Lung (tissue), 12 donors: ENCODE results near the gene TTLL5. TPM values are rescaled to one million over a fixed set of nuclear protein-coding genes. Genes with fewer than 3 reads are reported as not detected.

Experiments used
- ATAC-seq: fragments of 200-7000 bp; cut with Tn5 transposase; one replicate; pipeline ENCODE4 v1.9.1; 2020; ENCODE audit warnings: moderate number of reproducible peaks; ENCODE audit not compliant: insufficient read depth, low FRiP score
- DNase-seq, 3 donors: peaks; one replicate each; pipeline ENCODE4 v3.0.0-alpha.2; 2013 to 2017
- H3K27ac ChIP-seq, 2 donors: one replicate each; pipeline ENCODE4 v1.5.1; 2013; ENCODE audit warnings: mild to moderate bottlenecking in 2 of 2, moderate library complexity in 2 of 2, control low read depth in 1 of 2, inconsistent platforms in 1 of 2, low read depth in 1 of 2, low read length in 1 of 2
- H3K27me3 ChIP-seq, 3 donors: one replicate each; pipeline ENCODE4 v1.5.1; 2013; ENCODE audit warnings: low read length in 2 of 3; ENCODE audit not compliant: control insufficient read depth in 3 of 3, insufficient read depth in 3 of 3
- H3K36me3 ChIP-seq, 4 donors: one replicate each; pipeline ENCODE4 v1.5.1; 2013; ENCODE audit warnings: low read length in 4 of 4, mild to moderate bottlenecking in 1 of 4, moderate library complexity in 1 of 4; ENCODE audit not compliant: control insufficient read depth in 4 of 4, insufficient read depth in 4 of 4
- H3K4me1 ChIP-seq, 5 donors: one replicate each; pipeline ENCODE4 v1.5.1; 2013; ENCODE audit warnings: low read length in 5 of 5, mild to moderate bottlenecking in 2 of 5, moderate library complexity in 1 of 5; ENCODE audit not compliant: control insufficient read depth in 5 of 5, insufficient read depth in 5 of 5
- H3K4me3 ChIP-seq: one replicate; pipeline ENCODE4 v1.5.1; 2013; ENCODE audit warnings: mild to moderate bottlenecking, control low read depth, moderate library complexity
- H3K9ac ChIP-seq, 2 donors: one replicate each; pipeline ENCODE4 v1.5.1; 2013; ENCODE audit warnings: low read length in 2 of 2, control low read depth in 1 of 2; ENCODE audit not compliant: insufficient read depth in 1 of 2
- H3K9me3 ChIP-seq, 4 donors: one replicate each; pipeline ENCODE4 v1.5.1; 2013; ENCODE audit warnings: low read length in 3 of 4, mild to moderate bottlenecking in 1 of 4, moderate library complexity in 1 of 4; ENCODE audit not compliant: control insufficient read depth in 4 of 4, insufficient read depth in 3 of 4
- WGBS, 2 donors: extraction: QIAGEN DNeasy Blood & Tissue Kit; methylation state at CpG; one replicate each; pipeline ENCODE4 v1.1.7; 2013; 5-methylcytosine and 5-hydroxymethylcytosine counted together
- polyA plus RNA-seq, 2 donors: library from polyadenylated mRNA; stranded (reverse); fragments of 200-250 nt; gene quantifications; one replicate each; pipeline ENCODE4 v1.2.1, GENCODE V29; 2013
- total RNA-seq, 2 donors: library from RNA; depleted of rRNA in 1 of 2; stranded (reverse); fragments of >200 nt in 1 of 2; gene quantifications; one replicate each; pipeline ENCODE4 v1.2.1, GENCODE V29; 2014 to 2021
- TF ChIP-seq, protein P1 (sequence below): IDR thresholded peaks from 2 replicates; pipeline ENCODE4 v1.5.1; 2012; ENCODE audit warnings: mild to moderate bottlenecking; ENCODE audit errors: control extremely low read depth, extremely low read depth
- donor health status: control.
- donor health status: control.
- donor health status: Bipolar disorder and iron deficiency.
- donor health status: healthy.
- donor health status: DM: yes; HTN: yes; CAD: no.

The TTLL5 gene
- total and polyA plus RNA-seq, 4 donors: 10.3 to 58.6 (median 28.8) TPM

DNA sequence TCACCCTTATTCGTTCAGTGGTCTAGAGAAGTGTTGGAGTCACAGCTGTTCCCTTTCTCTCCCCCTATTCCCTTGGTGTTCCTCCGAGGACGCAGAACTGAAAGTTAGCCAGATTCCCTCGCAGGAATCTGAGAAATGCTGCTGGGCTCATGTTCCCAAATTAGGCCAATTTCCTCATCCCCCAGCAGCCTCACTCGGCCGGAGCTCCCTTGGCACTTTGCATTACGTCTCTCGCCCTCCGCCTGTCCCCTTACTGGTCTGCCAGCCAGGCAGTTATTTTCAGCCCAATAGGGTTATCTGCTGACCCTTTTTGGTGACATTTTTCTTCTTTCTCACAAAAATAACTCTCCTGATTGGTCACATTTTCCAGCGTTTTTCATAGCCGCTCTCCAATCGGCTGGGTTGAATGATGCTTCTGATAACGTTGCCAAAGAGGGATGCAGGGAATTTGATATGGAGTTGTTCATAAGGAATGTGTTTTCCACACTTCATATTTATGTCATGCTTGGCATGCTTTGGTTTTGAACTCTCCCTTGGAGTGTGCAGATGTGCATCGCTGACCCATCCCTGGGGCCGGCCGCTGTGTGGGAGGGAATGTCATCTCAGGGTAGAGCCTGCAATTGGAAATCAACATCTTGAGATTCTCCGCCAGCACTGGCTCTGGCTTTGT is 334.5 kb downstream of the TTLL5 start:
- Histone ChIP-seq H3K36me3 (peaks cover 6 to 43% (median 23%) of the 10 kb centered on the region in 4 donors), H3K9ac (peak overlapping the region in 1 of 2 donors; percentile 30), H3K4me3 (no peak overlapping the region), H3K9me3 (no peaks in the 10 kb centered on the region), H3K4me1 (peaks cover 2 to 25% (median 12%) of the 10 kb centered on the region in 5 donors), H3K27me3 (no peaks in the 10 kb centered on the region), H3K27ac (peak overlapping the region; percentile 49 to 73)
- peak; percentile 61 for ATAC-seq
- 76 to 86% methylated on average over 17 of the region's 17 CpGs for WGBS, 2 donors
- TF ChIP-seq, protein P1, sequence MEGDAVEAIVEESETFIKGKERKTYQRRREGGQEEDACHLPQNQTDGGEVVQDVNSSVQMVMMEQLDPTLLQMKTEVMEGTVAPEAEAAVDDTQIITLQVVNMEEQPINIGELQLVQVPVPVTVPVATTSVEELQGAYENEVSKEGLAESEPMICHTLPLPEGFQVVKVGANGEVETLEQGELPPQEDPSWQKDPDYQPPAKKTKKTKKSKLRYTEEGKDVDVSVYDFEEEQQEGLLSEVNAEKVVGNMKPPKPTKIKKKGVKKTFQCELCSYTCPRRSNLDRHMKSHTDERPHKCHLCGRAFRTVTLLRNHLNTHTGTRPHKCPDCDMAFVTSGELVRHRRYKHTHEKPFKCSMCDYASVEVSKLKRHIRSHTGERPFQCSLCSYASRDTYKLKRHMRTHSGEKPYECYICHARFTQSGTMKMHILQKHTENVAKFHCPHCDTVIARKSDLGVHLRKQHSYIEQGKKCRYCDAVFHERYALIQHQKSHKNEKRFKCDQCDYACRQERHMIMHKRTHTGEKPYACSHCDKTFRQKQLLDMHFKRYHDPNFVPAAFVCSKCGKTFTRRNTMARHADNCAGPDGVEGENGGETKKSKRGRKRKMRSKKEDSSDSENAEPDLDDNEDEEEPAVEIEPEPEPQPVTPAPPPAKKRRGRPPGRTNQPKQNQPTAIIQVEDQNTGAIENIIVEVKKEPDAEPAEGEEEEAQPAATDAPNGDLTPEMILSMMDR: no peak
- peak; percentile 94 to 99 (median 98) for DNase-seq

DNA sequence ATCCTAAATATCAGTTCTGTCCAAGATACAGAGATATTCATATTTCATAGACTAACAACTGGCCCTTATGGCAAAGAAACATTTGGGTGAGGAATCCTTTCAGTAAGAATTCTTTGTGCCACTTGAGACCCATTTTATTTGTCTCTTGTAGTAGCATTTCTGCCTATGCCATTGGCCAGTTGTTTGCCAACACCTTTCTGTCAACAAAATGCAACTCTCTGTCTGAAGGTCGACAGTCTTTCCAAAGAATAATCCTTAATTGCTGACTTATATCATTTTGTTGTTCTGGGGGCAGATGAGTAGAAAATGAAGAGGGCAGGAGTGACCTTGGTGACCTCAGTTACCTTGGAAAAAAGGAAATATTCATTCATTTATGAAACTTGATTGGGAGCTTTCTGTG is 335.4 kb downstream of the TTLL5 start:
- TF ChIP-seq, protein P1: no peak
- Histone ChIP-seq H3K27me3 (no peaks in the 10 kb centered on the region), H3K4me3 (no peak overlapping the region), H3K9me3 (no peaks in the 10 kb centered on the region), H3K4me1 (peaks cover 2 to 25% (median 12%) of the 10 kb centered on the region in 5 donors), H3K36me3 (peaks cover 11 to 47% (median 27%) of the 10 kb centered on the region in 4 donors), H3K9ac (no peak overlapping the region), H3K27ac (no peak overlapping the region)
- ATAC-seq: no peak
- no peak for DNase-seq
- 64 to 81% methylated on average over 1 of the region's 1 CpG for WGBS, 2 donors

DNA sequence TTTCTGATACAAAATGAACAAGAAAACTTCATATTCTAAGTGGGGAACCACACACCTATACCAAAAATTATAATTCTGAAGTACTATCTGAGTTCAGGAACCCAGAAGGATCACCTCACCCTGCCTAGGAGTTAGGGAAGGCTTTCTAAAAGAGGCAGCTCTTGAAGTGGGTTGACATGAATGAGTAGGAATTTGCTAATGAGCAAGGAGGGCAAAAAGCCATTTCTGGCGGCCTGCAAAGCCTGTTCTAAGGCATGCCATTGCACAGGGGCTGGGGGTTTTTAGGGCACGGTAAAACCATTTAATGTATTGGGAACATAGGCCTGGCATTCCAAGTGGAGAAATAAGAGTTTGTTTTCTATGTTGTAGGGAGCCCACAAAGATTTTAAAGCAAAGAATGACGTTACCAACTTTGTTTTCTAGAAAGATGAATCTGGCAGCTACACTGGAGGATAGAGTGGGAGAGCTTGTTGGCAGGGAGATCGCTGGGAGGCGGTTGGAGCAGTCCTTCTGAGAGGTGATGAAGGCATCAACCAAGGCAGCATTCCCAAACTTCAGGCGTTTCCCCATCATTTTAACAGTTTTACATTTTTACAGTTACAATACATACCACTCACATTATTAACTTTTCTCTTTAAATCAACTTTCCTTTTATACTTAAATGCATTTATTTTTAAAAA is 338.6 kb downstream of the TTLL5 start:
- Histone ChIP-seq H3K27me3 (no peaks in the 10 kb centered on the region), H3K27ac (peak overlapping the region in 1 of 2 donors; percentile 45), H3K4me1 (peaks cover 2 to 20% (median 5%) of the 10 kb centered on the region in 5 donors), H3K9ac (no peak overlapping the region), H3K36me3 (peaks cover 13 to 54% (median 25%) of the 10 kb centered on the region in 4 donors), H3K4me3 (no peak overlapping the region), H3K9me3 (peaks cover 0 to 4% (median 0%) of the 10 kb centered on the region in 4 donors)
- WGBS, 2 donors: 81 to 92% methylated on average over 6 of the region's 6 CpGs
- TF ChIP-seq, protein P1: no peak
- ATAC-seq (no peak), DNase-seq (no peak)
